ENCODE measurements around the gene NKAIN2. TPM values are rescaled to one million over a fixed set of nuclear protein-coding genes. Genes with fewer than 3 reads are reported as not detected.

The NKAIN2 gene
- total and polyA plus RNA-seq, 12 donors, result 0.07 to 3.0 (median 0.28) TPM; not detected in 1

DNA sequence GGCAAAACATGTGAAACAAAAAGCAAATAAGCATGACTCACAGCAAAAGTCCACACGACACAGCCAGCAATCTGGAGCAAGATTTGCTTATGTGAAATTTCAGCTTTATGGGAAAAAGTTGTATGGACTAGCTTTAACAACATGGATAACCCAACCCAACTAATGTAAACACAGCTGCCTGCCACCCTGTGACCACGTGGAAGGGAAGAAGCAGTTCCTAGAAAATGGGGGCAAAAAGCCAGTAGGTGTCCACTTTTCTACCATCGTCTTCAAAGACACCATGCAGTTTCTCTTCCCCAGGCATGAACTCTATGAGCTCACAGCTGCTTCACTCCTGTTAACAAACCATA lies 733.2 kb downstream of the NKAIN2 start:
- no peak for DNase-seq
- WGBS, 2 donors, result 52 to 56% methylated on average over 3 of the region's 3 CpGs
- H3K9me3 ChIP-seq, result no peaks in the 10 kb centered on the region
- no peaks in the 10 kb centered on the region for H3K27me3 ChIP-seq
- no peak overlapping the region for H3K4me3 ChIP-seq
- no peaks in the 10 kb centered on the region for H3K4me1 ChIP-seq
- intact Hi-C loops (cut with DNase I), result no loop called here
- no peak for ATAC-seq
- no peak overlapping the region for H3K27ac ChIP-seq
- TF ChIP-seq, protein P1, sequence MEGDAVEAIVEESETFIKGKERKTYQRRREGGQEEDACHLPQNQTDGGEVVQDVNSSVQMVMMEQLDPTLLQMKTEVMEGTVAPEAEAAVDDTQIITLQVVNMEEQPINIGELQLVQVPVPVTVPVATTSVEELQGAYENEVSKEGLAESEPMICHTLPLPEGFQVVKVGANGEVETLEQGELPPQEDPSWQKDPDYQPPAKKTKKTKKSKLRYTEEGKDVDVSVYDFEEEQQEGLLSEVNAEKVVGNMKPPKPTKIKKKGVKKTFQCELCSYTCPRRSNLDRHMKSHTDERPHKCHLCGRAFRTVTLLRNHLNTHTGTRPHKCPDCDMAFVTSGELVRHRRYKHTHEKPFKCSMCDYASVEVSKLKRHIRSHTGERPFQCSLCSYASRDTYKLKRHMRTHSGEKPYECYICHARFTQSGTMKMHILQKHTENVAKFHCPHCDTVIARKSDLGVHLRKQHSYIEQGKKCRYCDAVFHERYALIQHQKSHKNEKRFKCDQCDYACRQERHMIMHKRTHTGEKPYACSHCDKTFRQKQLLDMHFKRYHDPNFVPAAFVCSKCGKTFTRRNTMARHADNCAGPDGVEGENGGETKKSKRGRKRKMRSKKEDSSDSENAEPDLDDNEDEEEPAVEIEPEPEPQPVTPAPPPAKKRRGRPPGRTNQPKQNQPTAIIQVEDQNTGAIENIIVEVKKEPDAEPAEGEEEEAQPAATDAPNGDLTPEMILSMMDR (IDR thresholded peaks at IDR 0.05), result no peak
- no peaks in the 10 kb centered on the region for H3K36me3 ChIP-seq

DNA sequence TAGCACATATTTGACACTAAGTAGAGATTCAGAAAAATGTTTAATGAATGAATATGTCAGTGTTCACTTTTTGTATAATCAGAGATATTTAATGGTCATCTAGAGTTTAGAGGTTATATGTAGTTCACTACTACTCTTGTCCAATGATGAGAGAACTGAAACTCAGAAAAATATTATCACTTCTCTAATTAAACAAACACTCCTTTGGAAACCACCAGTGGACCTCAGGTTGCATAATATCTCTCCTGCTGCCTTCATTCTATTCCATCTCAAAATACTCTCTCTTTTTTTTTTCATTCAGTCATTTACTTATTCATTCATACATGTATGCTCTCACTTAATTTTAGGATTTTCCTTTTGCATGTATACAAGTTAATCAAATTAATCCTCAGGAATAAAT lies 735.4 kb downstream of the NKAIN2 start:
- H3K4me1 ChIP-seq, result no peaks in the 10 kb centered on the region
- no peaks in the 10 kb centered on the region for H3K36me3 ChIP-seq
- intact Hi-C loops (cut with DNase I), result no loop called here
- no peak for DNase-seq
- no peak overlapping the region for H3K27ac ChIP-seq
- ATAC-seq, result no peak
- H3K9me3 ChIP-seq, result no peaks in the 10 kb centered on the region
- TF ChIP-seq, protein P1 (IDR thresholded peaks at IDR 0.05), result no peak
- H3K4me3 ChIP-seq, result no peak overlapping the region
- no peaks in the 10 kb centered on the region for H3K27me3 ChIP-seq

DNA sequence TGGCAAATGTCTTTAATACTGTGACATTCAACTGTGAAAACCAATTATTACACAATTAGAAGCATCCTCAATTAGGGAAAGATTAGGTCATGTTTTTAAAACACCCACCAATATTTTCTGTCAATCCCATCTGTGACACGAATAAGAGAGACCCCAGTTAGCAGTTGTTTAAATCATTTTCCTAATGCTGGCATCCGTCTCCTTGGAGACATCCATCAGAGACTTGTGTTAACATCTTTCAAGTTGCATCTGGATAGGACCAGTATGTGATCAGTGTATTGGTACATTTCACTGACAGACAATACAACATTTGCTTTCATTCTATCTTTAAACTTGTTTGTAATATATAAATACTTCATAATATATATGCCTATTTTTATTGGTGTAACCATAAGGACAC lies 737.9 kb downstream of the NKAIN2 start:
- no peak for DNase-seq
- intact Hi-C loops (cut with DNase I), result no loop called here
- H3K27ac ChIP-seq, result no peak overlapping the region
- no peaks in the 10 kb centered on the region for H3K27me3 ChIP-seq
- 70 to 81% methylated on average over 2 of the region's 2 CpGs for WGBS, 2 donors
- no peaks in the 10 kb centered on the region for H3K9me3 ChIP-seq
- TF ChIP-seq, protein P1 (IDR thresholded peaks at IDR 0.05), result no peak
- H3K36me3 ChIP-seq, result no peaks in the 10 kb centered on the region
- no peak for ATAC-seq
- H3K4me3 ChIP-seq, result no peak overlapping the region
- H3K4me1 ChIP-seq, result no peaks in the 10 kb centered on the region

DNA sequence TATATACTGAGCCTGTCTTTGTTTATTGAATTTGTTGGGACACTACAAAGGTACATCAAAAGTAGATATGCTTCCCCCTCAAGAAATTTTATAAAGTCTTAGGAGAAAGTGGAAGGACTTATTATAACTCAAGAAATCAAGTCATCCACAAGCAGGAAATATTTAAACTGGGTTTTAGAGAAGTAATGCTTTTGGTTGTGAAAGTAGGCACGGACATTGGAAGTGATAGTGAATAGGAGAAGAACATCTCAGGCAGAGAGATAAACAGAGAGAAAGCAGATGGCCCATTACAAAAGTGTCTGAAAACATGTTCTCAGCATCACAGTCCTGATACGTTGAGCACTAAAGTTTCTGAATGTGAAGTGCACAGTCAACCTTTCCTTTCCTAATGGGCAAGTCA lies 742.9 kb downstream of the NKAIN2 start:
- TF ChIP-seq, protein P1 (IDR thresholded peaks at IDR 0.05), result no peak
- Histone ChIP-seq H3K27me3 (no peaks in the 10 kb centered on the region), H3K9me3 (peaks cover 0 to 2% (median 0%) of the 10 kb centered on the region in 11 donors), H3K27ac (no peak overlapping the region), H3K36me3 (no peaks in the 10 kb centered on the region), H3K4me1 (no peaks in the 10 kb centered on the region), H3K4me3 (no peak overlapping the region)
- WGBS, 2 donors, result 20 to 52% methylated on average over 2 of the region's 2 CpGs
- DNase-seq (no peak), ATAC-seq (no peak)
- intact Hi-C loops (cut with DNase I), result no loop called here

Data from heart right ventricle (tissue), 16 donors.